ENCODE data around the gene SLC49A4. TPM values are rescaled to one million over a fixed set of nuclear protein-coding genes. Genes with fewer than 3 reads are reported as not detected.

Gene SLC49A4
- total and polyA plus RNA-seq, 2 of the 8 experiments (the other 6 are each of a cell fraction or from before 2014, with no cell fraction given): 9.5 to 10.2 TPM

- TF ChIP-seq CHD7 (IDR thresholded peaks at IDR 0.05; ENCODE audit: insufficient replicate concordance, low read length): peak; percentile 78
- peak; percentile 81 for TF ChIP-seq MAFK (IDR thresholded peaks at IDR 0.05; ENCODE audit: low read depth, low read length)
- TF ChIP-seq ASH2L (IDR thresholded peaks at IDR 0.05; ENCODE audit: low read length): peak; percentile 46
Measured at GRCh38 chr3:122760453-122761271, 34.2 kb upstream of the SLC49A4 start (continued).

Data from H1 (cell line).